ENCODE results near the gene TBX10. TPM values are rescaled to one million over a fixed set of nuclear protein-coding genes. Genes with fewer than 3 reads are reported as not detected.

Gene TBX10
- total RNA-seq, 1 donor from 2014 or later, result not detected

Other genes starting within 250 kb of the TBX10 start
- gene RAD9A, start 247.8 kb downstream of the TBX10 start, total RNA-seq, result 26.1 TPM
- 124 TPM for gene PPP1CA, start 237.9 kb downstream of the TBX10 start, total RNA-seq
- gene TBC1D10C, start 235.7 kb downstream of the TBX10 start, total RNA-seq, result 3.6 TPM
- 1.3 TPM for gene CARNS1, start 224.1 kb downstream of the TBX10 start, total RNA-seq
- gene RPS6KB2, start 211.3 kb downstream of the TBX10 start, total RNA-seq, result 44.8 TPM
- gene PTPRCAP, start 202.1 kb downstream of the TBX10 start, total RNA-seq, result 6.4 TPM
- 101 TPM for gene CORO1B, start 196.3 kb downstream of the TBX10 start, total RNA-seq
- not detected for gene GPR152, start 187.0 kb downstream of the TBX10 start, total RNA-seq
- 2.8 TPM for gene CABP4, start 184.4 kb downstream of the TBX10 start, total RNA-seq
- gene TMEM134, start 170.5 kb downstream of the TBX10 start, total RNA-seq, result 134 TPM
- gene AIP, start 156.7 kb downstream of the TBX10 start, total RNA-seq, result 46.8 TPM
- 41.2 TPM for gene PITPNM1, start 134.4 kb downstream of the TBX10 start, total RNA-seq
- 40.5 TPM for gene CDK2AP2, start 131.6 kb downstream of the TBX10 start, total RNA-seq
- gene CABP2, start 116.3 kb downstream of the TBX10 start, total RNA-seq, result not detected
- gene GSTP1, start 56.0 kb downstream of the TBX10 start, total RNA-seq, result 771 TPM
- gene NDUFV1, start 32.8 kb downstream of the TBX10 start, total RNA-seq, result 199 TPM
- gene NUDT8, start 9.8 kb downstream of the TBX10 start, total RNA-seq, result 6.9 TPM
- 0.29 TPM for gene ACY3, start 11.0 kb upstream of the TBX10 start, total RNA-seq
- gene ALDH3B2, start 34.9 kb upstream of the TBX10 start, total RNA-seq, result 85.9 TPM